ENCODE measurements around the gene CBLIF. TPM values are rescaled to one million over a fixed set of nuclear protein-coding genes. Genes with fewer than 3 reads are reported as not detected.
A peak's percentile ranks its signal among the peaks of the same experiment; 100 is the strongest.

The CBLIF gene
- total and polyA plus RNA-seq, 2 of the 13 experiments (the other 11 are each of a cell fraction or from before 2014, with no cell fraction given), result not detected

GRCh38 chr11:59802639-59803176 lies 42.6 kb downstream of the CBLIF start (continued):
- peak; percentile 76; the same call in 1 of the 2 replicates for TF ChIP-seq HINFP (CRISPR knock-in tag; IDR thresholded peaks at IDR 0.05; ENCODE audit: low read depth)
- TF ChIP-seq, protein P1, sequence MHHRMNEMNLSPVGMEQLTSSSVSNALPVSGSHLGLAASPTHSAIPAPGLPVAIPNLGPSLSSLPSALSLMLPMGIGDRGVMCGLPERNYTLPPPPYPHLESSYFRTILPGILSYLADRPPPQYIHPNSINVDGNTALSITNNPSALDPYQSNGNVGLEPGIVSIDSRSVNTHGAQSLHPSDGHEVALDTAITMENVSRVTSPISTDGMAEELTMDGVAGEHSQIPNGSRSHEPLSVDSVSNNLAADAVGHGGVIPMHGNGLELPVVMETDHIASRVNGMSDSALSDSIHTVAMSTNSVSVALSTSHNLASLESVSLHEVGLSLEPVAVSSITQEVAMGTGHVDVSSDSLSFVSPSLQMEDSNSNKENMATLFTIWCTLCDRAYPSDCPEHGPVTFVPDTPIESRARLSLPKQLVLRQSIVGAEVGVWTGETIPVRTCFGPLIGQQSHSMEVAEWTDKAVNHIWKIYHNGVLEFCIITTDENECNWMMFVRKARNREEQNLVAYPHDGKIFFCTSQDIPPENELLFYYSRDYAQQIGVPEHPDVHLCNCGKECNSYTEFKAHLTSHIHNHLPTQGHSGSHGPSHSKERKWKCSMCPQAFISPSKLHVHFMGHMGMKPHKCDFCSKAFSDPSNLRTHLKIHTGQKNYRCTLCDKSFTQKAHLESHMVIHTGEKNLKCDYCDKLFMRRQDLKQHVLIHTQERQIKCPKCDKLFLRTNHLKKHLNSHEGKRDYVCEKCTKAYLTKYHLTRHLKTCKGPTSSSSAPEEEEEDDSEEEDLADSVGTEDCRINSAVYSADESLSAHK (CRISPR knock-in tag; IDR thresholded peaks at IDR 0.05; ENCODE audit: borderline replicate concordance), result no peak
- TF ChIP-seq STAG1 (CRISPR knock-in tag; IDR thresholded peaks at IDR 0.05), result peak; percentile 82
- TF ChIP-seq ZNF274 (CRISPR knock-in tag; IDR thresholded peaks at IDR 0.05), result no peak
- 0 out of 2 replicates have a peak, but pooled peaks have one; percentile 24 for TF ChIP-seq KAT8 (CRISPR knock-in tag; IDR thresholded peaks at IDR 0.05)
- TF ChIP-seq RARA (CRISPR knock-in tag; IDR thresholded peaks at IDR 0.05), result no peak
- no peak for TF ChIP-seq ZNF607 (CRISPR knock-in tag; IDR thresholded peaks at IDR 0.05; ENCODE audit: borderline replicate concordance)
- TF ChIP-seq, protein P2, sequence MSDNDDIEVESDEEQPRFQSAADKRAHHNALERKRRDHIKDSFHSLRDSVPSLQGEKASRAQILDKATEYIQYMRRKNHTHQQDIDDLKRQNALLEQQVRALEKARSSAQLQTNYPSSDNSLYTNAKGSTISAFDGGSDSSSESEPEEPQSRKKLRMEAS (IDR thresholded peaks at IDR 0.05), result peak; percentile 80; the same call in 1 of the 2 replicates
- no peak for TF ChIP-seq PBX3 (CRISPR knock-in tag; IDR thresholded peaks at IDR 0.05; ENCODE audit: borderline replicate concordance)
- TF ChIP-seq, protein P3, sequence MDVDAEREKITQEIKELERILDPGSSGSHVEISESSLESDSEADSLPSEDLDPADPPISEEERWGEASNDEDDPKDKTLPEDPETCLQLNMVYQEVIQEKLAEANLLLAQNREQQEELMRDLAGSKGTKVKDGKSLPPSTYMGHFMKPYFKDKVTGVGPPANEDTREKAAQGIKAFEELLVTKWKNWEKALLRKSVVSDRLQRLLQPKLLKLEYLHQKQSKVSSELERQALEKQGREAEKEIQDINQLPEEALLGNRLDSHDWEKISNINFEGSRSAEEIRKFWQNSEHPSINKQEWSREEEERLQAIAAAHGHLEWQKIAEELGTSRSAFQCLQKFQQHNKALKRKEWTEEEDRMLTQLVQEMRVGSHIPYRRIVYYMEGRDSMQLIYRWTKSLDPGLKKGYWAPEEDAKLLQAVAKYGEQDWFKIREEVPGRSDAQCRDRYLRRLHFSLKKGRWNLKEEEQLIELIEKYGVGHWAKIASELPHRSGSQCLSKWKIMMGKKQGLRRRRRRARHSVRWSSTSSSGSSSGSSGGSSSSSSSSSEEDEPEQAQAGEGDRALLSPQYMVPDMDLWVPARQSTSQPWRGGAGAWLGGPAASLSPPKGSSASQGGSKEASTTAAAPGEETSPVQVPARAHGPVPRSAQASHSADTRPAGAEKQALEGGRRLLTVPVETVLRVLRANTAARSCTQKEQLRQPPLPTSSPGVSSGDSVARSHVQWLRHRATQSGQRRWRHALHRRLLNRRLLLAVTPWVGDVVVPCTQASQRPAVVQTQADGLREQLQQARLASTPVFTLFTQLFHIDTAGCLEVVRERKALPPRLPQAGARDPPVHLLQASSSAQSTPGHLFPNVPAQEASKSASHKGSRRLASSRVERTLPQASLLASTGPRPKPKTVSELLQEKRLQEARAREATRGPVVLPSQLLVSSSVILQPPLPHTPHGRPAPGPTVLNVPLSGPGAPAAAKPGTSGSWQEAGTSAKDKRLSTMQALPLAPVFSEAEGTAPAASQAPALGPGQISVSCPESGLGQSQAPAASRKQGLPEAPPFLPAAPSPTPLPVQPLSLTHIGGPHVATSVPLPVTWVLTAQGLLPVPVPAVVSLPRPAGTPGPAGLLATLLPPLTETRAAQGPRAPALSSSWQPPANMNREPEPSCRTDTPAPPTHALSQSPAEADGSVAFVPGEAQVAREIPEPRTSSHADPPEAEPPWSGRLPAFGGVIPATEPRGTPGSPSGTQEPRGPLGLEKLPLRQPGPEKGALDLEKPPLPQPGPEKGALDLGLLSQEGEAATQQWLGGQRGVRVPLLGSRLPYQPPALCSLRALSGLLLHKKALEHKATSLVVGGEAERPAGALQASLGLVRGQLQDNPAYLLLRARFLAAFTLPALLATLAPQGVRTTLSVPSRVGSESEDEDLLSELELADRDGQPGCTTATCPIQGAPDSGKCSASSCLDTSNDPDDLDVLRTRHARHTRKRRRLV (CRISPR knock-in tag; IDR thresholded peaks at IDR 0.05), result no peak
- TF ChIP-seq TBX3 (IDR thresholded peaks at IDR 0.05; ENCODE audit: borderline replicate concordance), result peak; percentile 75; the same call in 1 of the 2 replicates
- TF ChIP-seq IKZF5 (CRISPR knock-in tag; IDR thresholded peaks at IDR 0.05), result 0 out of 2 replicates have a peak, but pooled peaks have one; percentile 34
- TF ChIP-seq, protein P4, sequence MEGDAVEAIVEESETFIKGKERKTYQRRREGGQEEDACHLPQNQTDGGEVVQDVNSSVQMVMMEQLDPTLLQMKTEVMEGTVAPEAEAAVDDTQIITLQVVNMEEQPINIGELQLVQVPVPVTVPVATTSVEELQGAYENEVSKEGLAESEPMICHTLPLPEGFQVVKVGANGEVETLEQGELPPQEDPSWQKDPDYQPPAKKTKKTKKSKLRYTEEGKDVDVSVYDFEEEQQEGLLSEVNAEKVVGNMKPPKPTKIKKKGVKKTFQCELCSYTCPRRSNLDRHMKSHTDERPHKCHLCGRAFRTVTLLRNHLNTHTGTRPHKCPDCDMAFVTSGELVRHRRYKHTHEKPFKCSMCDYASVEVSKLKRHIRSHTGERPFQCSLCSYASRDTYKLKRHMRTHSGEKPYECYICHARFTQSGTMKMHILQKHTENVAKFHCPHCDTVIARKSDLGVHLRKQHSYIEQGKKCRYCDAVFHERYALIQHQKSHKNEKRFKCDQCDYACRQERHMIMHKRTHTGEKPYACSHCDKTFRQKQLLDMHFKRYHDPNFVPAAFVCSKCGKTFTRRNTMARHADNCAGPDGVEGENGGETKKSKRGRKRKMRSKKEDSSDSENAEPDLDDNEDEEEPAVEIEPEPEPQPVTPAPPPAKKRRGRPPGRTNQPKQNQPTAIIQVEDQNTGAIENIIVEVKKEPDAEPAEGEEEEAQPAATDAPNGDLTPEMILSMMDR (CRISPR knock-in tag; IDR thresholded peaks at IDR 0.05), result peak; percentile 77
- TF ChIP-seq SRY (CRISPR knock-in tag; IDR thresholded peaks at IDR 0.05), result no peak
